ENCODE results near the gene ICAM1. TPM values are rescaled to one million over a fixed set of nuclear protein-coding genes. Genes with fewer than 3 reads are reported as not detected.

The ICAM1 gene
- polyA plus RNA-seq, 1 donor (not counting 4 experiments of a cell fraction or from before 2014, with no cell fraction given), result 0.30 TPM

DNA sequence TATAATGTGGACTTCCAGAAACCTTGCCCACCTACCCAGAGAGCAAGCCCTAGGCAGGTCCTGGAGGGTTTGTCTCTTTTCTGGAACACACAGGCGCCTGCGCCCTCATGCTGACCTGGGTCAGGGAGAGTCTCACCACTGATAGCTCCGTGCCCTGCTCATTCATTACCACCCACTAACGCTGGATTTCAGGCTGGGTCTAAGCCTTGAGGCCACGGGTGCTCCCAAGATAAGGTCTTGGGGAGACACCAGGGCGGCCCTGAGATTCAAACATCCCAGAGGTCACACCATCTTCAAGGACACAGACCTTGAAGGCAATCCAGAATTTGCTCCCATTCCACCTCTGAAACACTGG lies 44.9 kb upstream of the ICAM1 start:
- dilution Hi-C loops (cut with MboI; ENCODE audit: extremely low pct_ligation_motif_present, low sequenced_read_pairs), result no loop called here
- no peaks in the 10 kb centered on the region for H4K20me1 ChIP-seq (ENCODE audit: control insufficient read depth, extremely low read depth, insufficient read depth, low read length)
- no peaks in the 10 kb centered on the region for H3K27me3 ChIP-seq (ENCODE audit: control insufficient read depth, extremely low read depth, insufficient read depth, low read length)
- DNase-seq (ENCODE audit: low read depth, low spot score) (no peak), FAIRE-seq (no peak)
- no peaks in the 10 kb centered on the region for H3K36me3 ChIP-seq (ENCODE audit: control insufficient read depth in 2 of 2, extremely low read depth in 1 of 2, insufficient read depth in 2 of 2, low read length in 2 of 2)
- H3K4me2 ChIP-seq (ENCODE audit: control insufficient read depth, extremely low read depth, insufficient read depth, low read depth, low read length), result no peak overlapping the region
- no peaks in the 10 kb centered on the region for H3K4me1 ChIP-seq (ENCODE audit: control insufficient read depth, extremely low read depth, insufficient read depth, low read length)
- no peak overlapping the region for H3K4me3 ChIP-seq (ENCODE audit: control insufficient read depth in 2 of 3, extremely low read depth in 1 of 3, insufficient read depth in 2 of 3, low read depth in 1 of 3, low read length in 3 of 3)
- TF ChIP-seq, protein P1, sequence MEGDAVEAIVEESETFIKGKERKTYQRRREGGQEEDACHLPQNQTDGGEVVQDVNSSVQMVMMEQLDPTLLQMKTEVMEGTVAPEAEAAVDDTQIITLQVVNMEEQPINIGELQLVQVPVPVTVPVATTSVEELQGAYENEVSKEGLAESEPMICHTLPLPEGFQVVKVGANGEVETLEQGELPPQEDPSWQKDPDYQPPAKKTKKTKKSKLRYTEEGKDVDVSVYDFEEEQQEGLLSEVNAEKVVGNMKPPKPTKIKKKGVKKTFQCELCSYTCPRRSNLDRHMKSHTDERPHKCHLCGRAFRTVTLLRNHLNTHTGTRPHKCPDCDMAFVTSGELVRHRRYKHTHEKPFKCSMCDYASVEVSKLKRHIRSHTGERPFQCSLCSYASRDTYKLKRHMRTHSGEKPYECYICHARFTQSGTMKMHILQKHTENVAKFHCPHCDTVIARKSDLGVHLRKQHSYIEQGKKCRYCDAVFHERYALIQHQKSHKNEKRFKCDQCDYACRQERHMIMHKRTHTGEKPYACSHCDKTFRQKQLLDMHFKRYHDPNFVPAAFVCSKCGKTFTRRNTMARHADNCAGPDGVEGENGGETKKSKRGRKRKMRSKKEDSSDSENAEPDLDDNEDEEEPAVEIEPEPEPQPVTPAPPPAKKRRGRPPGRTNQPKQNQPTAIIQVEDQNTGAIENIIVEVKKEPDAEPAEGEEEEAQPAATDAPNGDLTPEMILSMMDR (optimal IDR thresholded peaks at IDR 0.05 in 1 of 3, IDR thresholded peaks at IDR 0.05 in 1 of 3, conservative IDR thresholded peaks at IDR 0.05 in 1 of 3; ENCODE audit: extremely low read depth in 1 of 3, insufficient read depth in 2 of 3, low read length in 3 of 3), result no peak
- TF ChIP-seq EZH2 (IDR thresholded peaks at IDR 0.05; ENCODE audit: low read length), result no peak
- no peaks in the 10 kb centered on the region for H3K79me2 ChIP-seq (ENCODE audit: control insufficient read depth, insufficient read depth, low read length)
- no peaks in the 10 kb centered on the region for H3K9me1 ChIP-seq (ENCODE audit: control insufficient read depth, extremely low read depth, insufficient read depth, low read length)
- no peak overlapping the region for H3K9ac ChIP-seq (ENCODE audit: control insufficient read depth, extremely low read depth, insufficient read depth, low read length)
- no peak overlapping the region for H2AFZ ChIP-seq (ENCODE audit: control insufficient read depth, low read length)
- H3K27ac ChIP-seq (ENCODE audit: control insufficient read depth, insufficient read depth, low read length), result no peak overlapping the region
- no peaks in the 10 kb centered on the region for H3K9me3 ChIP-seq (ENCODE audit: control insufficient read depth, low read depth, low read length)

DNA sequence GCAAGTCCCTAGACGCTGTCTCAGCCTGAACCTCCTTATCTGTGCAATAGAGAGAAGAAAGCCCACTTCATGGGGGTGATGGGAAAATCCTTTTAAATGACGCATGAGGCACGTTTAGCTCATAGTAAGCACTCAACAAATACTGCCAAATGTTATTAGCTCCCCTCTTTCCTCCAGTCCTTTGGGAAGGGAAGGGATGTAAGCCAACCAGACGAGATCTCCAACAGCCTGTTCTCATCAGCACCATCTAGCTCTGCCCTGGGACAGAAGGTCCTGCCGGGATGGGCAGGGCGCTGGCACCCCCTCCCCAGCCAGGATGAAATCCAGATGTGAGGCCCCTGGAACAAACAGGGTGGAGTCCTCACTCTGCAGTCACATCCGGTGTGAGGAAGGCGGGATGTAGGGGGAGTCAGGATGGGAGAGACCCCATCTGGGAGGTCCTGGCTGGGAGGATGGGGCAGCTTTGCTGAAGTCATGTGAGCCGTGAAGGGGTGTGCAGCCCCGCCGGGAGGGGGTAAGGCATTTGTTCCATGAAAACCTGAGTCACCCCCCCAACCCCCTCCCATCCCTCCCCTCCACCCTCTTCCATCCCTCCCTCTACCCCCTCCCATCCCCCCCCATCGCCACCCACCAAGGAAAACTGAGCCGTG lies 44.4 kb upstream of the ICAM1 start:
- Histone ChIP-seq H3K4me2 (ENCODE audit: control insufficient read depth, extremely low read depth, insufficient read depth, low read depth, low read length) (no peak overlapping the region), H3K79me2 (ENCODE audit: control insufficient read depth, insufficient read depth, low read length) (no peaks in the 10 kb centered on the region), H3K9me1 (ENCODE audit: control insufficient read depth, extremely low read depth, insufficient read depth, low read length) (no peaks in the 10 kb centered on the region), H3K27me3 (ENCODE audit: control insufficient read depth, extremely low read depth, insufficient read depth, low read length) (no peaks in the 10 kb centered on the region), H3K9ac (ENCODE audit: control insufficient read depth, extremely low read depth, insufficient read depth, low read length) (no peak overlapping the region), H3K4me3 (ENCODE audit: control insufficient read depth in 2 of 3, extremely low read depth in 1 of 3, insufficient read depth in 2 of 3, low read depth in 1 of 3, low read length in 3 of 3) (no peak overlapping the region), H3K27ac (ENCODE audit: control insufficient read depth, insufficient read depth, low read length) (no peak overlapping the region), H3K9me3 (ENCODE audit: control insufficient read depth, low read depth, low read length) (no peaks in the 10 kb centered on the region), H2AFZ (ENCODE audit: control insufficient read depth, low read length) (no peak overlapping the region), H3K36me3 (ENCODE audit: control insufficient read depth in 2 of 2, extremely low read depth in 1 of 2, insufficient read depth in 2 of 2, low read length in 2 of 2) (no peaks in the 10 kb centered on the region), H4K20me1 (ENCODE audit: control insufficient read depth, extremely low read depth, insufficient read depth, low read length) (no peaks in the 10 kb centered on the region), H3K4me1 (ENCODE audit: control insufficient read depth, extremely low read depth, insufficient read depth, low read length) (no peaks in the 10 kb centered on the region)
- DNase-seq (ENCODE audit: low read depth, low spot score), result no peak
- dilution Hi-C loops (cut with MboI; ENCODE audit: extremely low pct_ligation_motif_present, low sequenced_read_pairs), result no loop called here
- TF ChIP-seq, protein P1 (optimal IDR thresholded peaks at IDR 0.05 in 1 of 3, IDR thresholded peaks at IDR 0.05 in 1 of 3, conservative IDR thresholded peaks at IDR 0.05 in 1 of 3; ENCODE audit: extremely low read depth in 1 of 3, insufficient read depth in 2 of 3, low read length in 3 of 3), result no peak
- no peak for TF ChIP-seq EZH2 (IDR thresholded peaks at IDR 0.05; ENCODE audit: low read length)
- no peak for FAIRE-seq
